ENCODE data around the gene SANBR. TPM values are rescaled to one million over a fixed set of nuclear protein-coding genes. Genes with fewer than 3 reads are reported as not detected.

Gene SANBR
- total RNA-seq, 1 donor from 2014 or later: 47.3 TPM

DNA sequence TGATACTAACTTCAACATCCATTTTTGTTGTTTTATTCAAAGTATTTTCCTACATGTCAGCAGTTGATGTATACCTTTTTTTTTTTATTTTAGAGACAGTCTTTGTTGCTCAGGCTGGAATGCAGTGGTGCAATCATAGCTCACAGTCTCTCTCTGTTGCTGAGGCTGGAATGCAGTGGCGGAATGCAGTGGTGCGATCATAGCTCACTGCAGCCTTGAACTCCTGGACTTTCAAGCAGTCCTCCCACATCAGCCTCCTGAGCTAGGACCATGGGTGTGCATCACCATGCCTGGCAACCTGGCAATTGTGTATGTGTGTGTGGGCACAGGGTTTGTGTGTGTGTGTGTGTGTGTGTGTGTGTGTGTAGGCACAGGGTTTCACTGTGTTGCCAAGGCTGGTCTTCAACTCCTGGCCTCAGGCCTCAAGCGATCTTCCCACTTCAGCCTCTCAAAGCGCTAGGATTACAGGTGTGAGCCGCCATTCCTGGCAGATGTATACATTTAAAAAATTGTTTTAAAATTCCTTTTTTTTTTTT is 24.8 kb downstream of the SANBR start:
- no peak for DNase-seq (ENCODE audit: low spot score)
- Histone ChIP-seq H3K4me2 (no peak overlapping the region), H3K27ac (no peak overlapping the region), H3K9me3 (ENCODE audit: low read depth) (no peaks in the 10 kb centered on the region), H4K20me1 (ENCODE audit: low read depth) (no peaks in the 10 kb centered on the region), H2AFZ (replicated peaks) (no peak overlapping the region), H3K79me2 (ENCODE audit: low read depth) (no peaks in the 10 kb centered on the region), H3K4me1 (no peaks in the 10 kb centered on the region), H3K4me3 (no peak overlapping the region), H3K36me3 (peaks cover 5% of the 10 kb centered on the region), H3K27me3 (no peaks in the 10 kb centered on the region), H3K9ac (no peak overlapping the region), H3F3A (ENCODE audit: low read depth) (peaks cover 4% of the 10 kb centered on the region)
- TF ChIP-seq, protein P1, sequence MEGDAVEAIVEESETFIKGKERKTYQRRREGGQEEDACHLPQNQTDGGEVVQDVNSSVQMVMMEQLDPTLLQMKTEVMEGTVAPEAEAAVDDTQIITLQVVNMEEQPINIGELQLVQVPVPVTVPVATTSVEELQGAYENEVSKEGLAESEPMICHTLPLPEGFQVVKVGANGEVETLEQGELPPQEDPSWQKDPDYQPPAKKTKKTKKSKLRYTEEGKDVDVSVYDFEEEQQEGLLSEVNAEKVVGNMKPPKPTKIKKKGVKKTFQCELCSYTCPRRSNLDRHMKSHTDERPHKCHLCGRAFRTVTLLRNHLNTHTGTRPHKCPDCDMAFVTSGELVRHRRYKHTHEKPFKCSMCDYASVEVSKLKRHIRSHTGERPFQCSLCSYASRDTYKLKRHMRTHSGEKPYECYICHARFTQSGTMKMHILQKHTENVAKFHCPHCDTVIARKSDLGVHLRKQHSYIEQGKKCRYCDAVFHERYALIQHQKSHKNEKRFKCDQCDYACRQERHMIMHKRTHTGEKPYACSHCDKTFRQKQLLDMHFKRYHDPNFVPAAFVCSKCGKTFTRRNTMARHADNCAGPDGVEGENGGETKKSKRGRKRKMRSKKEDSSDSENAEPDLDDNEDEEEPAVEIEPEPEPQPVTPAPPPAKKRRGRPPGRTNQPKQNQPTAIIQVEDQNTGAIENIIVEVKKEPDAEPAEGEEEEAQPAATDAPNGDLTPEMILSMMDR (IDR thresholded peaks at IDR 0.05): no peak
- TF ChIP-seq EZH2 (IDR thresholded peaks at IDR 0.05) (no peak), EZH2phosphoT487 (IDR thresholded peaks at IDR 0.05) (no peak)
- H3K36me3 Mint-ChIP-seq: peaks cover 17% of the 10 kb centered on the region
- no peaks in the 10 kb centered on the region for H3K9me3 Mint-ChIP-seq
- no peak overlapping the region for H3K27ac Mint-ChIP-seq
- H3K27me3 Mint-ChIP-seq (ENCODE audit: insufficient read depth, low read depth): peaks cover 2% of the 10 kb centered on the region
- H3K4me3 Mint-ChIP-seq: no peak overlapping the region
- H3K4me1 Mint-ChIP-seq: no peaks in the 10 kb centered on the region

GRCh38 chr2:61091485-61091884 is 25.8 kb downstream of the SANBR start:
- no peaks in the 10 kb centered on the region for H3K4me1 ChIP-seq
- H3K36me3 ChIP-seq: peaks cover 5% of the 10 kb centered on the region
- no peak overlapping the region for H3K4me2 ChIP-seq
- no peak overlapping the region for H3K9ac ChIP-seq
- TF ChIP-seq EZH2phosphoT487 (IDR thresholded peaks at IDR 0.05): no peak
- TF ChIP-seq, protein P1 (IDR thresholded peaks at IDR 0.05): no peak
- TF ChIP-seq EZH2 (IDR thresholded peaks at IDR 0.05): no peak
- H2AFZ ChIP-seq (replicated peaks): no peak overlapping the region
- Mint-ChIP-seq H3K4me3 (no peak overlapping the region), H3K36me3 (peaks cover 17% of the 10 kb centered on the region), H3K4me1 (no peaks in the 10 kb centered on the region), H3K9me3 (no peaks in the 10 kb centered on the region), H3K27me3 (ENCODE audit: insufficient read depth, low read depth) (peaks cover 2% of the 10 kb centered on the region), H3K27ac (no peak overlapping the region)
- H3K9me3 ChIP-seq (ENCODE audit: low read depth): no peaks in the 10 kb centered on the region
- no peaks in the 10 kb centered on the region for H3K79me2 ChIP-seq (ENCODE audit: low read depth)
- peaks cover 3% of the 10 kb centered on the region for H3F3A ChIP-seq (ENCODE audit: low read depth)
- no peak for DNase-seq (ENCODE audit: low spot score)
- no peak overlapping the region for H3K4me3 ChIP-seq
- H3K27ac ChIP-seq: no peak overlapping the region
- no peaks in the 10 kb centered on the region for H4K20me1 ChIP-seq (ENCODE audit: low read depth)
- no peaks in the 10 kb centered on the region for H3K27me3 ChIP-seq

GRCh38 chr2:61096438-61096837 is 30.8 kb downstream of the SANBR start:
- no peaks in the 10 kb centered on the region for H3K4me1 Mint-ChIP-seq
- H3K4me3 Mint-ChIP-seq: no peak overlapping the region
- H3K9ac ChIP-seq: no peak overlapping the region
- H3K36me3 ChIP-seq: peaks cover 4% of the 10 kb centered on the region
- H3K27me3 ChIP-seq: no peaks in the 10 kb centered on the region
- H3K9me3 ChIP-seq (ENCODE audit: low read depth): no peaks in the 10 kb centered on the region
- no peak overlapping the region for H3K27ac Mint-ChIP-seq
- no peaks in the 10 kb centered on the region for H3K27me3 Mint-ChIP-seq (ENCODE audit: insufficient read depth, low read depth)
- H3K27ac ChIP-seq: no peak overlapping the region
- DNase-seq (ENCODE audit: low spot score): no peak
- H3K4me1 ChIP-seq: no peaks in the 10 kb centered on the region
- H3K79me2 ChIP-seq (ENCODE audit: low read depth): no peaks in the 10 kb centered on the region
- H4K20me1 ChIP-seq (ENCODE audit: low read depth): no peaks in the 10 kb centered on the region
- no peaks in the 10 kb centered on the region for H3F3A ChIP-seq (ENCODE audit: low read depth)
- no peaks in the 10 kb centered on the region for H3K9me3 Mint-ChIP-seq
- no peak overlapping the region for H3K4me2 ChIP-seq
- TF ChIP-seq EZH2phosphoT487 (IDR thresholded peaks at IDR 0.05) (no peak), EZH2 (IDR thresholded peaks at IDR 0.05) (no peak)
- TF ChIP-seq, protein P1 (IDR thresholded peaks at IDR 0.05): no peak
- H2AFZ ChIP-seq (replicated peaks): no peak overlapping the region
- H3K36me3 Mint-ChIP-seq: peaks cover 13% of the 10 kb centered on the region
- no peak overlapping the region for H3K4me3 ChIP-seq
